NOMO-1 (cell line): ENCODE results near the gene EPHA10.
"Not testable (repeated sequence)": the region's sequence is repeated elsewhere in the genome, so short reads cannot be mapped to it uniquely, and the experiment has no call there.

Source experiments
- DNase-seq, 2 experiments: peaks; one replicate each; lab custom pipeline; 2025; ENCODE audit not compliant: unreplicated experiment in 2 of 2; lab: John Stamatoyannopoulos, UW

The EPHA10 gene

DNA sequence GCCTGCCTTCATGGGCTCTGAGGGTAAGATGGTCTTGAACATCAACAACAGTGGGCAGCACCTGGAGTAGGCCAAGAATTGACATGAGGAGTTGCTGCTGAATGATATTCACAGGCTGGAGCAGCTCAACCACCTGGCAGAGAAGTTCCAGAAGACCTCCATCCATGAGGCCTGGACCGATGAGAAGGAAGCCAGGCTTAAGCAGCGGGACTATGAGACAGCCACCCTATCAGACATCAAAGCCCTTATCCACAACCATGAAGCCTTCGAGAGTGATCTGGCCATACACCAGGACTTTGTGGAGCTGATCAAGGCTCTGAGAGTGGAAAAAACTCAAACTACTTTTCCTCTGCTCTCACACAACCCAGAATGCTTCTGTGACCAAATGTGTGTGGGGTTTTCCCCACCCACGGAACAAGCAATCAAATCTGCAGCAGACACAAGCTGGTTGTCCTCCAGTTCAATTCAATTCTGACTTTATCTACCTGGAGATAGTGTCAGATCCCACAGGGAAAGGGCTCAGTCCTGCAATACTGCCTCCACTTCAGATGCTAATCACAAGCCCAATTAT lies 12.1 kb upstream of the EPHA10 start:
- no peak for DNase-seq

DNA sequence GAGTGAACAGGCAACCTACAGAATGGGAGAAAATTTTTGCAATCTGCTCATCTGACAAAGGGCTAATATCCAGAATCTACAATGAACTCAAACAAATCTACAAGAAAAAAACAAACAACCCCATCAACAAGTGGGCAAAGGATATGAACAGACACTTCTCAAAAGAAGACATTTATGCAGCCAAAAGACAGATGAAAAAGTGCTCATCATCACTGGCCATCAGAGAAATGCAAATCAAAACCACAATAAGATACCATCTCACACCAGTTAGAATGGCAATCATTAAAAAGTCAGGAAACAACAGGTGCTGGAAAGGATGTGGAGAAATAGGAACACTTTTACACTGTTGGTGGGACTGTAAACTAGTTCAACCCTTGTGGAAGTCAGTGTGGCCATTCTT lies 6.5 kb upstream of the EPHA10 start:
- DNase-seq = not testable (repeated sequence)

DNA sequence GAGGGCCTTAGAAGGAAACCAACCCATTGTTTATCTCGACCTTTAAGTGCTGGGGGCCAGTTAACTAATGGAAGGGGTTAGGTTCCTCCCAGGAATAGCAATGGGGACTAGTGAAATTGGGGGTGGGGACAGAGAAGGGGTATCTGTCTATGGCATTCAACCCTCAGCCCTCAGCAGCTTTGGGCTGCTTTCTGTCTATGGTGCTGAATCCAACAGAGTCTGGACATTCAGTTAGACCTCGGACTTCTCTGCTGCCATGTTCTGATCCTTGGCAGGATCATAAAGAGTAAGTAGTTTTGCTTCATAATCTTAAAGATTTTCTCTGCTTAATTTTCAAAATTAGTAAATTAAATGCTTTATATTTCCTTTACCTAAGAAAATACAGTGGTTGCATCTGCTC lies 2.6 kb upstream of the EPHA10 start:
- no peak for DNase-seq

GRCh38 chr1:37765916-37766664 lies 1.2 kb upstream of the EPHA10 start:
- DNase-seq = no peak

- peak; percentile 14 to 15 for DNase-seq
Measured at GRCh38 chr1:37764414-37764825, 500 bp downstream of the EPHA10 start.

- DNase-seq = no peak
Measured at GRCh38 chr1:37763791-37764413, 1.0 kb downstream of the EPHA10 start.

DNA sequence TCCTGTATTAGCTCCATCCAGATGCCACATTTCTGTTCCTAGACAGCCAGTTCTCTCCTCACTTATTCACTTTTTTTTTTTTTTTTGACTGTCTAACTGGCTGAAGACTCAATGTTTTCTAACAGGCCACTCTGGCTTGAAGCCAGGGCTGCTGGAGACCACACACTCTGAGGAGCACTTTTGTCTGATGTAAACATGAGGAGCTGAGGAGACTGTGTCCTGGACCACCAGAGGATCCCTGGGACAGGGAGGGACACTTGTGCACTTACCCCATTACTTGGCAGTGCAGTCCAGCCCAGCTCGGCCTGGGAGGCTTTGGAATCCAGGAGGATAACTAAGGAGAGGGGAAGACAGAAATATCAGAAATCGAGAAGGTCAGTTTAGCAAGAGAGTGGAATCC lies 2.4 kb downstream of the EPHA10 start:
- DNase-seq = no peak

DNA sequence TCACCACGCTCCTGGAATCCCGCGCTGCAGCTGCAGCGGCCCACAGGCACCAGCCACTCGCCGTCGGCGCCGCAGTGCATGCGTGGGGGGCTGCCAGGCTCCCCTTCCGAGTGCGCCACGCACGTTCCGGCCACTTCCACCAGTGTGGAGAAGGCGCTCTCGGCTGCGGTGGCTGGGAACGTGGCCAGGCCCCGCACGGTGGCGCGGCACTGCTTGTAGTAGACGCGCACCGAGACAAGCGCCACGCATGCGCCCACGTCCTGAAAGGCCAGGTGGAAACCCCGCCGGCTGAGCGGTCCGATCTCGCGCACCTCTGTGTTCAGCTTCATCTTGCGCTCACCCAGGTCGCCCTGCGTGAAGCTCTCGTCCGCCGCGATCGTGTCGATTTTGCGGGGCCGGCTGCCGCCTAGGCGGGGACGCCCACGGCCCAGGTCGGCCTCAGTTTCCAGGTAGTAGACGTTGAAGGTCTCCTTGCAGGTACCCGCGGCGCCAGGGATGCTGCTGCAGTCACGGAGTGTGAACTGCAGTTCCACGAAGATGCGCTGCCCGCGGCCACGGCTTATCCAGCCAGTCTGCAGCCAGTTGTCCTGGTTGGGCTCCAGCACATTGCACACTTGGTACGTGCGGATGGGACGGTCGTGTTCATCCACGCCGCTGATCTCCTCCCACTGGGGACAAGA lies 3.4 kb downstream of the EPHA10 start:
- no peak for DNase-seq

DNA sequence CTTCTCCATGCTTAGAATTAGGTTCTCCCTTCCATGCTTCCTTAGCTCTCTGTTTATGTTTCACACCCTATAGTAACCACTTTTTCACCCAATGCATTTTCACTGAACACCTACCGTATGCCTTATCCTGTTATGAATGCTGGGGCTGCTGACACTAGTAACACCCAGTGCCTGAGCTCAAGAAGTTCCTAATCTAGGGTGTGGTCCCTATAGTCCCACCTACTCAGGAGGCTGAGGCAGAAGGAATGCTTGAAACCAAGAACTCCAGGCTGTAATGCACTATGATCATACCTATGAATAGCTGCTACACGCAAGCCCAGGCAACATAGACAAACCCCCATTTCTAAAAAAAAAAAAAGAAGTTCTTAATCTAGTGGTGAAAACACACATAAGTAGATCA lies 5.5 kb downstream of the EPHA10 start:
- no peak for DNase-seq

GRCh38 chr1:37755951-37756560 lies 8.9 kb downstream of the EPHA10 start:
- no peak for DNase-seq

- no peak for DNase-seq
Measured at GRCh38 chr1:37755290-37755689, 9.6 kb downstream of the EPHA10 start.

- no peak for DNase-seq
Measured at GRCh38 chr1:37753473-37754321, 11.2 kb downstream of the EPHA10 start.

DNA sequence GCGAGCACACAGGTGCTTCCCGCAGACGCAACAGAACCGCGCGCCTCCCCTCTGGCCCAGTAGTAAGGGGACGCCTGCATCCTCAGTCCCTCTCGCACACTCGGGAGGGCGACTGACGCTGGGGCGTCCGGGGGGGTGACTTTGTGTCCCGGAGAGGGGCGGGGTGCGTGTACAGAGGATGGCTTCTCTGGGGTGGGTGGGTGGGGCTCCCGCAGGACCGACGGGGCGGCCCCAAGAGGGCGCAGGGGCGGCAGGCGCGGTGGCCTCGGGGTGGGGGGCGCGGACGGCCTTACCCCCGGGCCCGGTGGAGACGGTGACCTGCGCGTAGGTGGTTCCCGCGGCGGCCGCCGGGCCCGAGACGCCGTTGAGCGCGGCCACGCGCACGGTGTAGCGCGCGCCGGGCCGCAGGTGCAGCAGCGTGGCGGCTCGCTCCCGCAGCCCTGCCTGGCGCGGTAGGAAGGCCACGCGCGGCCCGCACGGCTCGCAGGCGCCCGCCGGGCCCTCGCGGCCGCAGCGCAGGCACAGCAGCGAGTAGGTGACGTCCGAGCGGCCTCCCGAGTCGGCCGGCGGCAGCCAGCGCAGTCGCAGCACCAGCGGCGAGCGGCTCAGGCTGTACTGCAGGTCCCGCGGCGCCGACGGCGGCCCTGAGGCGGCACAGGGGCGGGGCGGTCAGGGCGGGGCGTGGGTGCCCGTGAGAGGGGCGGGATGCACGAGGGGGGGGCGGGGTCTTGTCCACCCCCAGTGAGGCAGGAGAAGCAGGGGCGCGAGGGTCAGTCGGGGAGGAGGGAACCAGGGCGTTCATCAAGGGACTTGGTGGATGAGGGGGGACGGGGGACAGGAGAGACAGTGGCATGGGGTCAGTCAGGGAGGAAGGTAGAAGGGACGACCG lies 12.1 kb downstream of the EPHA10 start:
- no peak for DNase-seq

GRCh38 chr1:37752213-37752582 lies 12.7 kb downstream of the EPHA10 start:
- DNase-seq = no peak

GRCh38 chr1:37748565-37748964 lies 16.4 kb downstream of the EPHA10 start:
- no peak for DNase-seq

- DNase-seq = no peak
Measured at GRCh38 chr1:37746806-37747205, 18.1 kb downstream of the EPHA10 start.

GRCh38 chr1:37741662-37742061 lies 23.3 kb downstream of the EPHA10 start:
- no peak for DNase-seq

DNA sequence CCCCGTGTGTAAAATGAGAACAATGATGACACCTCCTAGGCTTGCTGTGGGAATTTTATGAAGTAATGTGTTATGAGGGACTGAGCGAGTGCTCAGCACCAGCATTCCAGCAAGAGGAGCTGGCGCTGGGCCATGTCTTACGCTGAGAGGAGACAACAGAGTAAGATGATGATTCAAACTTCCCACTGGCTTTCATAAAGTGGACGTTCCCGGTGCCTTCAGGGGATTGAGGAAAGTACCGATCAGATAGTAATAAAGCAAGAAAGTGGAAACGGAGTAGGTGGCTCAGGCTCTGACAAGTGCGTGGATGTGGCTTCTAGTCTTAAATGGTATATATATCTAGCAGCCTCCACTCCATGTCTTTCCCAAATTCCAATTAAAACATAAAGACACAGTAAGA lies 23.8 kb downstream of the EPHA10 start:
- DNase-seq = no peak

- DNase-seq = no peak
Measured at GRCh38 chr1:37739222-37739621, 25.7 kb downstream of the EPHA10 start.
